GM12874 (cell line): ENCODE measurements around the gene PRSS58.
A peak's percentile ranks its signal among the peaks of the same experiment; 100 is the strongest.

Experiments
- CTCF ChIP-seq: IDR thresholded peaks from 2 replicates; pipeline ENCODE4 v1.5.1; 2011; ENCODE audit warnings: low read depth, mild to moderate bottlenecking, control low read depth, low read length, moderate library complexity; ENCODE audit not compliant: insufficient read depth

PRSS58 gene

DNA sequence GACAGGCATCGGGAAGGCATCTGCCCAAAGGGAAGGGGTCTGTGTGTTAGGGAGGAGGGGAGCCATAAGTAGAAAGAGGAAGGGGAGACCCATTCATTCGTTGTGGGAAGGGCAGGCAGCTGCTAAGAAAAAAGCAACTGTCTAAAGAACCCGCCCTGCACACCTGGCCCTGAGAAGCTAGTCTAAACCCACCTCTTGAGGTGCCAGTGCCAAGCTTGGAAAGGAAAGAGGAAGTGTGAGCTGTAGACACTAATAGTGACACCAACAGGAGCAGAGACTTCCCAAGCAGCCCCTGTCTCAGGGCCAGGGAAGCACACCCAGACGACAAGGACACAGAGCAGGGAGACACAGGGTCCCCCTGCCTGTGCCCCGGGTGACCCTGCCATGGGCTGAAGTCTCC lies 40.8 kb upstream of the PRSS58 start:
- TF ChIP-seq CTCF: no peak

GRCh38 chr7:142298009-142298408 lies 40.2 kb upstream of the PRSS58 start:
- peak; percentile 24; the same call in 1 of the 2 replicates for TF ChIP-seq CTCF

GRCh38 chr7:142280263-142280662 lies 22.4 kb upstream of the PRSS58 start:
- TF ChIP-seq CTCF: no peak

- no peak for TF ChIP-seq CTCF
Measured at GRCh38 chr7:142279601-142280000, 21.7 kb upstream of the PRSS58 start.

GRCh38 chr7:142275028-142275427 lies 17.2 kb upstream of the PRSS58 start:
- TF ChIP-seq CTCF: no peak

DNA sequence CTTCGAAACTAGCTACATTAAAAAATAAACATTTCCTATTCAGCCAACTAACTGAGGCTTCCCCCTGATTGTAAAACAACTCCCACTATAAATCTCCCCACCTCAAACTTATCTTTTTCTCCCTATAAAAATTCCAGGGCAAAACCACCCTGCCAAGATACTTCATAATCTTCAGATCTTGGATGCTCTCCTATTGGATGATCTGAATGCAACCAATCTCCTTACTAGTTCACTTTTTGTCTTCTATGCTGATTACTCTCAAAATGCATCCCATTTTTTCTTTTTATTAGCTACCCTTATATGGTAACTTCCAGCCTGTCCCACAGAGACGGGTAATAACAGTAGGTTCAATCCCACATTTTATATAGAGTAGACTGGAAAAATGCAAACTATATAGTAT lies 15.0 kb upstream of the PRSS58 start:
- no peak for TF ChIP-seq CTCF

DNA sequence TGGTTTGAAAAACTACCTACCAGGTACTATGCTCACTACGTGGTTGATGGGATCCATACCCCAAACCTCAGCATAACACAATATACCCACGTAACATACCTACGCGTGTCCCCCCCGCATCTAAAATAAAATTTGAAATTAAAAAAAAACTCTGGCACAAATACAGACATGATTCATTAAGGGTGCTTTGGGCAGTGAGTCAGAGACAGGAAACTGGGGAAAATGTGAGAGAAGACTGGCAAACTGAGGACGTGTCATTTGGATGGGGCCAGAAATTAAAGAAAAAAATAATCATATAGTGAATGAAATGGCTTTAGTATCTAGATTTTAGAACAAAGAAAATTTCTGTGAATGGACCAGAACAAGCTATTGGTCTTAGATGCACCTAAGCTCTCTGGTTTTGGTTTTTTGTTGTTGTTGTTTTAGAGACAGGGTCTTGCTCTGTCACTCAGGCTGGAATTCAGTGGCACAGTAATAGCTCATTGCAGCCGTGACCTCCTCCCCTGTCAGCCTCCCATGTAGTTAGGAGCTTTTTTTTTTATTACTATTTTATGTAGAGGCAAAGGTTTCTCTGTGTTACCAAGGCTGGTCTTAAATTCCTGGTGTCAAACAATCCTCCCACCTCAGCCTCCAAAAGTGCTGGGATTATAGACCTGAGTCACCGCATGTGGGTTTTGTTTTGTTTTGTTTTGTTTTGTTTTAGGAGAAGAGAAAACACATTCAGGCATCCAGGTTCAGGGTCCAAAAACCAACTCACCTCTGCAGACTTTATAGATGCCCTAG lies 5.9 kb upstream of the PRSS58 start:
- no peak for TF ChIP-seq CTCF
